Measurements from ENCODE around the gene SYT6. TPM values are rescaled to one million over a fixed set of nuclear protein-coding genes. Genes with fewer than 3 reads are reported as not detected.

Gene SYT6, protein sequence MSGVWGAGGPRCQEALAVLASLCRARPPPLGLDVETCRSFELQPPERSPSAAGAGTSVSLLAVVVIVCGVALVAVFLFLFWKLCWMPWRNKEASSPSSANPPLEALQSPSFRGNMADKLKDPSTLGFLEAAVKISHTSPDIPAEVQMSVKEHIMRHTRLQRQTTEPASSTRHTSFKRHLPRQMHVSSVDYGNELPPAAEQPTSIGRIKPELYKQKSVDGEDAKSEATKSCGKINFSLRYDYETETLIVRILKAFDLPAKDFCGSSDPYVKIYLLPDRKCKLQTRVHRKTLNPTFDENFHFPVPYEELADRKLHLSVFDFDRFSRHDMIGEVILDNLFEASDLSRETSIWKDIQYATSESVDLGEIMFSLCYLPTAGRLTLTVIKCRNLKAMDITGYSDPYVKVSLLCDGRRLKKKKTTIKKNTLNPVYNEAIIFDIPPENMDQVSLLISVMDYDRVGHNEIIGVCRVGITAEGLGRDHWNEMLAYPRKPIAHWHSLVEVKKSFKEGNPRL
- 1 to 10 TPM in 1 of 2 donors, not detected in 1; 4.2 TPM for total RNA-seq
- under 1 TPM in 1 of 2 donors, not detected in 1; 0.01 TPM for polyA plus RNA-seq
- long read RNA-seq, donor 1 = 0 reads
- long read RNA-seq, donor 2, partial matches to known transcripts = 0 of 1 reads
- long read RNA-seq, donor 2, other reads (novel, unspliced or antisense) = 0 of 1 reads
- long read RNA-seq, donor 3 = 0 reads
- long read RNA-seq, donor 4, partial matches to known transcripts = 0 of 1 reads
- long read RNA-seq, donor 4, other reads (novel, unspliced or antisense) = 0 of 1 reads
- long read RNA-seq, donor 5, full-length matches to known transcripts = 3 of 10 reads
- long read RNA-seq, donor 5, partial matches to known transcripts = 0 of 10 reads
- long read RNA-seq, donor 5, other reads (novel, unspliced or antisense) = 7 of 10 reads

DNA sequence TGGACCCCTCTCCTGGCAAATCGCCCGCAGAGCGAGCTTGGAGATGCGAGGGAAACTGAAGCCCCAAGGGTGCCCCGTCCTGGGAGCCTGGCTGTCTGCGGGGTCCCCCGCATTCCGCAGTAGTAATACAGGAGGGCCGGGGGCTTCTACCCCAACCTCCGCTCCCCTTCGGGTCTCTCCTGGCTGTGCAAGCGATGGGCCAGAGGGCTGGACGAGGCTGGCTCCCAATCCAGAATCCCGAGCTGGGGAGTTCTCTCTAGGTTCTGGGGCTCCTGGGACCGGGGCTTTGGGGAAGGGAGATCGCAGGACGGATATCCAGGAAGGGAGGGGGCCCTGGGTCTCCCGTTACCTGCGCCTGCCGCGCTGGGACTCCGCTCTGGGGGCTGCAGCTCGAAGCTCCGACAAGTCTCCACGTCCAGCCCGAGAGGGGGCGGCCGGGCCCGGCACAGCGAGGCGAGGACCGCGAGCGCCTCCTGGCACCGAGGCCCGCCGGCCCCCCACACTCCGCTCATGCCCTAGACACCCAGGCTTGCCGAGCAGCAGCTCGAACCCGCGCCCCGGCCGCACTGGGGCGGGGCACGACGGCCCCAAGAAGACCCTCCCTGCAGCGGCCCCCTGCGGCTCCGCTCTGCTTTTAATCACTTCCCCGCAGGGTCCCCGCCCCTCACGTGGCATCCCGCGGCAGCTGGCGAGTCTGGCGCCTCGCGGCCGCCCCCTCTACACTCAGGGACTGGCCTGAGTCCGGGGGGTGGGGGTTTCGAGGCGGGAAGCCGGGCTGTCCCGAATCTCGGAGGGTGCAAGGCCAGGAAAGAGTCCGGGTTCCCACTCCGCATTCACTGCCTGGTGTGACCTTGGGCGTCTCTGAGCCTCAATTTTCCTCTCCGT lies at the start of gene SYT6:
TSS of gene SYT6 (minus strand) at position 609 of the 885 bp plus-strand sequence. CDS start at position 512, 97 bp downstream.
- no peak within 1 kb of the TSS for H3K27ac ChIP-seq (ENCODE audit: low read depth in 1 of 2, low read length in 1 of 2)
- ATAC-seq (ENCODE audit: insufficient read depth, low FRiP score) (no peak), DNase-seq (peak; percentile 58 to 73 (median 70))
- H3K9me3 ChIP-seq (ENCODE audit: control insufficient read depth in 4 of 4, insufficient read depth in 3 of 4, low read length in 3 of 4) = no peaks in the 10 kb centered on the region
- peaks cover 19 to 72% (median 20%) of the 10 kb centered on the region in 3 donors for H3K27me3 ChIP-seq (ENCODE audit: control insufficient read depth in 3 of 3, insufficient read depth in 3 of 3, low read length in 2 of 3)
- TF ChIP-seq, protein P1, sequence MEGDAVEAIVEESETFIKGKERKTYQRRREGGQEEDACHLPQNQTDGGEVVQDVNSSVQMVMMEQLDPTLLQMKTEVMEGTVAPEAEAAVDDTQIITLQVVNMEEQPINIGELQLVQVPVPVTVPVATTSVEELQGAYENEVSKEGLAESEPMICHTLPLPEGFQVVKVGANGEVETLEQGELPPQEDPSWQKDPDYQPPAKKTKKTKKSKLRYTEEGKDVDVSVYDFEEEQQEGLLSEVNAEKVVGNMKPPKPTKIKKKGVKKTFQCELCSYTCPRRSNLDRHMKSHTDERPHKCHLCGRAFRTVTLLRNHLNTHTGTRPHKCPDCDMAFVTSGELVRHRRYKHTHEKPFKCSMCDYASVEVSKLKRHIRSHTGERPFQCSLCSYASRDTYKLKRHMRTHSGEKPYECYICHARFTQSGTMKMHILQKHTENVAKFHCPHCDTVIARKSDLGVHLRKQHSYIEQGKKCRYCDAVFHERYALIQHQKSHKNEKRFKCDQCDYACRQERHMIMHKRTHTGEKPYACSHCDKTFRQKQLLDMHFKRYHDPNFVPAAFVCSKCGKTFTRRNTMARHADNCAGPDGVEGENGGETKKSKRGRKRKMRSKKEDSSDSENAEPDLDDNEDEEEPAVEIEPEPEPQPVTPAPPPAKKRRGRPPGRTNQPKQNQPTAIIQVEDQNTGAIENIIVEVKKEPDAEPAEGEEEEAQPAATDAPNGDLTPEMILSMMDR (IDR thresholded peaks at IDR 0.05; ENCODE audit: control extremely low read depth, extremely low read depth) = no peak
- H3K36me3 ChIP-seq (ENCODE audit: control insufficient read depth in 4 of 4, insufficient read depth in 4 of 4, low read length in 4 of 4) = peaks cover 0 to 2% (median 0%) of the 10 kb centered on the region in 4 donors
- WGBS, 2 donors = 2 to 4% methylated on average over 60 to 70 of the region's 70 CpGs
- H3K9ac ChIP-seq (ENCODE audit: insufficient read depth in 1 of 2, low read length in 2 of 2) = no peak within 1 kb of the TSS
- no peak within 1 kb of the TSS for H3K4me3 ChIP-seq
- H3K4me1 ChIP-seq (ENCODE audit: control insufficient read depth in 5 of 5, insufficient read depth in 5 of 5, low read length in 5 of 5) = peaks cover 0 to 29% (median 12%) of the 10 kb centered on the region in 5 donors

DNA sequence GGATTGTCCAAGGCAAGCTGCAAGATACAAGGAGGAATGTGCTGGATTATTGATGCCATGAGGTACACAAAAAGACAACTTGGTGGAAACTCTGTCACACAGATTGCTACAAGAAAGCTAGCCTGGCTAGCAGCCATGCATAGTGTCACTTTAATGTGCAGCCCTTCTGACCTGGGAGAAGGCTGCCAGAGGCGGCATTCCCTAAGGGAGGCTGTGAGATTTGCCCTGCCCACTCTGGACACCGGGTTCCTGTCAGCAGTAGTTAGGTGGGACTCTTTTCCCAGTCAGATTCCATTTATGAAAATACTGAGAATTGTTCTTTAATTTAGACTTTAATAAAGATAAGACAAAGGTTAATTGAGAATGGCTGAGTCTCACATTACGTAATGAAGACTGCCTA lies 47.8 kb upstream of the SYT6 start:
- Histone ChIP-seq H3K36me3 (ENCODE audit: control insufficient read depth in 4 of 4, insufficient read depth in 4 of 4, low read length in 4 of 4) (no peaks in the 10 kb centered on the region), H3K9ac (ENCODE audit: insufficient read depth in 1 of 2, low read length in 2 of 2) (no peak overlapping the region), H3K27me3 (ENCODE audit: control insufficient read depth in 3 of 3, insufficient read depth in 3 of 3, low read length in 2 of 3) (peaks cover 0 to 4% (median 0%) of the 10 kb centered on the region in 3 donors), H3K4me3 (no peak overlapping the region), H3K4me1 (ENCODE audit: control insufficient read depth in 5 of 5, insufficient read depth in 5 of 5, low read length in 5 of 5) (peaks cover 0 to 9% (median 0%) of the 10 kb centered on the region in 5 donors), H3K9me3 (ENCODE audit: control insufficient read depth in 4 of 4, insufficient read depth in 3 of 4, low read length in 3 of 4) (peaks cover 0 to 4% (median 0%) of the 10 kb centered on the region in 4 donors), H3K27ac (ENCODE audit: low read depth in 1 of 2, low read length in 1 of 2) (no peak overlapping the region)
- 57 to 75% methylated on average over 3 of the region's 3 CpGs for WGBS, 2 donors
- TF ChIP-seq, protein P1 (IDR thresholded peaks at IDR 0.05; ENCODE audit: control extremely low read depth, extremely low read depth) = no peak
- ATAC-seq (ENCODE audit: insufficient read depth, low FRiP score) (no peak), DNase-seq (peak in 2 of 3 donors; percentile 27 to 38)

DNA sequence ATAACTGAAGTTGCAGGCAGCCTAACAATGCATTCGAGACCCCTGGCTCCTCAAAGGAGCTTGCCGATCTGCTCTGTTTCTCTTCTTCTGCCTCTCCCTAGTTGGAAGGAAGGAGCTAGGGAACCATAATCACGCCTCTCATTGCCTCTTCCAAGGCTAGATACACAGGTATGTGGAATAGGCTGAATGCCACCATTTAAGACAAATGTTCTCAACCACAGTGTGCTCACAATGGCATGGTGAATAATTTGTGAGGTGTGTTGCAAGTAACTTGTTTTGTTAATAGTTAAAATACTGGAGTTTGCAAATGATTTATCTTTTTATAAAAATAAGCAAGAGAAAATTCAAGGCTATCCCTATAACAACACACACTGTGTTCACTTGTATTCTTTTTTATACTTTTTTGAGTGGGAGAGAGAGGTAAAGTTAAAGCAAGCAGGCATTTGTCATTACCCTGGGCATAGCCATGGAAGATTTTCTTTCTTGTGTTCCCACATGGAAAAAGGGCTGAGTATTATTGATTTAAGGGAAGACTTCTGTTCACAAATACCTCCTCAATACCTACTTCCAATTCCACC lies 45.4 kb upstream of the SYT6 start:
- DNase-seq (no peak), ATAC-seq (ENCODE audit: insufficient read depth, low FRiP score) (no peak)
- H3K9me3 ChIP-seq (ENCODE audit: control insufficient read depth in 4 of 4, insufficient read depth in 3 of 4, low read length in 3 of 4) = peaks cover 0 to 7% (median 0%) of the 10 kb centered on the region in 4 donors
- H3K4me1 ChIP-seq (ENCODE audit: control insufficient read depth in 5 of 5, insufficient read depth in 5 of 5, low read length in 5 of 5) = peaks cover 0 to 9% (median 0%) of the 10 kb centered on the region in 5 donors
- H3K27me3 ChIP-seq (ENCODE audit: control insufficient read depth in 3 of 3, insufficient read depth in 3 of 3, low read length in 2 of 3) = peaks cover 0 to 4% (median 0%) of the 10 kb centered on the region in 3 donors
- H3K4me3 ChIP-seq = no peak overlapping the region
- 89 to 95% methylated on average over 3 of the region's 3 CpGs for WGBS, 2 donors
- H3K9ac ChIP-seq (ENCODE audit: insufficient read depth in 1 of 2, low read length in 2 of 2) = no peak overlapping the region
- TF ChIP-seq, protein P1 (IDR thresholded peaks at IDR 0.05; ENCODE audit: control extremely low read depth, extremely low read depth) = no peak
- no peak overlapping the region for H3K27ac ChIP-seq (ENCODE audit: low read depth in 1 of 2, low read length in 1 of 2)
- no peaks in the 10 kb centered on the region for H3K36me3 ChIP-seq (ENCODE audit: control insufficient read depth in 4 of 4, insufficient read depth in 4 of 4, low read length in 4 of 4)
